ENCODE measurements around the gene GIMAP1. TPM values are rescaled to one million over a fixed set of nuclear protein-coding genes. Genes with fewer than 3 reads are reported as not detected.

The GIMAP1 gene
- total and polyA plus RNA-seq, 7 donors: 1.6 to 10.3 (median 5.0) TPM

DNA sequence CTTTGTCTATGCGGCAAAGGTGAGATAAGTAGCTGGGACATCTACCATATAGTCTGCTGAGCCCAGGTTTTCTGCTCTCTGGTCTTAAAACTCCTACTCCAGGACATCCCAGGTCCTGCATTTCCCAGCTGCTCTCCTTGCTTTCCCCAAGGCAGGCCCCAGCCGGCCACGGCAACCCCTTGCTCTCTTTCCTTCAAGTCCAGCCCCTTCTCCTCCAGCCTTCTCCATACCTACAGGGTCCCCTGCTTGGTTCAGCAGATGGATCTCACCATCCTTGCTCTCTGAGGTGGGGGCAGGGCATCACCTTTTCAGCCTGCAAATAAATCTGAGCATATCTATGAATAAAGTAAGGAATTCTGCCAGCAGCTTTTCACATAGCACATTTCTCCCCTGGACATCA lies 29.5 kb downstream of the GIMAP1 start:
- Histone ChIP-seq H3K4me1 (peaks cover 0 to 23% (median 12%) of the 10 kb centered on the region in 4 donors), H3K27ac (no peak overlapping the region), H3K36me3 (no peaks in the 10 kb centered on the region), H3K4me3 (no peak overlapping the region), H3K9me3 (no peaks in the 10 kb centered on the region), H3K27me3 (no peaks in the 10 kb centered on the region)
- WGBS, 2 donors: 83 to 90% methylated on average over 3 of the region's 3 CpGs
- intact Hi-C loops (cut with DNase I): no loop called here
- no peak for TF ChIP-seq POLR2AphosphoS5 (IDR thresholded peaks at IDR 0.05)
- TF ChIP-seq, protein P1, sequence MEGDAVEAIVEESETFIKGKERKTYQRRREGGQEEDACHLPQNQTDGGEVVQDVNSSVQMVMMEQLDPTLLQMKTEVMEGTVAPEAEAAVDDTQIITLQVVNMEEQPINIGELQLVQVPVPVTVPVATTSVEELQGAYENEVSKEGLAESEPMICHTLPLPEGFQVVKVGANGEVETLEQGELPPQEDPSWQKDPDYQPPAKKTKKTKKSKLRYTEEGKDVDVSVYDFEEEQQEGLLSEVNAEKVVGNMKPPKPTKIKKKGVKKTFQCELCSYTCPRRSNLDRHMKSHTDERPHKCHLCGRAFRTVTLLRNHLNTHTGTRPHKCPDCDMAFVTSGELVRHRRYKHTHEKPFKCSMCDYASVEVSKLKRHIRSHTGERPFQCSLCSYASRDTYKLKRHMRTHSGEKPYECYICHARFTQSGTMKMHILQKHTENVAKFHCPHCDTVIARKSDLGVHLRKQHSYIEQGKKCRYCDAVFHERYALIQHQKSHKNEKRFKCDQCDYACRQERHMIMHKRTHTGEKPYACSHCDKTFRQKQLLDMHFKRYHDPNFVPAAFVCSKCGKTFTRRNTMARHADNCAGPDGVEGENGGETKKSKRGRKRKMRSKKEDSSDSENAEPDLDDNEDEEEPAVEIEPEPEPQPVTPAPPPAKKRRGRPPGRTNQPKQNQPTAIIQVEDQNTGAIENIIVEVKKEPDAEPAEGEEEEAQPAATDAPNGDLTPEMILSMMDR (IDR thresholded peaks at IDR 0.05): no peak
- no peak for TF ChIP-seq EP300 (IDR thresholded peaks at IDR 0.05)
- TF ChIP-seq POLR2A (IDR thresholded peaks at IDR 0.05): no peak
- DNase-seq: no peak

DNA sequence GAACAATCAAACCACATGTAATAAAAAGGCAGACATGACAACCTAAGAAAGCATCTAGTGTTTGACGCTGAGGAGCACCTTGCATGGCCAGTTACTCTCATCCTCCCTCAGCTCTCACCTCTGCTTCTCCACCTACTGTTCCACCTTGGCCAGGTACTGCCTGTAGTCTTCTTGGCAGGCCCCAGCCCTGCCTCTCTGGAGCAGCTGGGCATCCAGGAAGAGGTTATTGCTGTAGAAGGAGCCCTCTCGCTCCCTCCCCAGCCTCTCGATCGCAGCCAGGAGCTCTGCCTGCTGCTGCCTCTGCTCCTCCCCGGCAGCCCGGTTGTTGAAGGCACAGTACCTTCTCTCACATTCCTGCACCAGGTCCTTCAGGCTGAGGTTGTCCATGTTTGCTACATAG lies 30.5 kb downstream of the GIMAP1 start:
- DNase-seq: no peak
- intact Hi-C loops (cut with DNase I): no loop called here
- WGBS, 2 donors: 82 to 84% methylated on average over 6 of the region's 6 CpGs
- Histone ChIP-seq H3K9me3 (no peaks in the 10 kb centered on the region), H3K4me1 (peaks cover 0 to 31% (median 12%) of the 10 kb centered on the region in 4 donors), H3K27me3 (no peaks in the 10 kb centered on the region), H3K4me3 (no peak overlapping the region), H3K36me3 (no peaks in the 10 kb centered on the region), H3K27ac (no peak overlapping the region)
- TF ChIP-seq EP300 (IDR thresholded peaks at IDR 0.05) (no peak), POLR2A (IDR thresholded peaks at IDR 0.05) (no peak), POLR2AphosphoS5 (IDR thresholded peaks at IDR 0.05) (no peak)
- TF ChIP-seq, protein P1 (IDR thresholded peaks at IDR 0.05): no peak

DNA sequence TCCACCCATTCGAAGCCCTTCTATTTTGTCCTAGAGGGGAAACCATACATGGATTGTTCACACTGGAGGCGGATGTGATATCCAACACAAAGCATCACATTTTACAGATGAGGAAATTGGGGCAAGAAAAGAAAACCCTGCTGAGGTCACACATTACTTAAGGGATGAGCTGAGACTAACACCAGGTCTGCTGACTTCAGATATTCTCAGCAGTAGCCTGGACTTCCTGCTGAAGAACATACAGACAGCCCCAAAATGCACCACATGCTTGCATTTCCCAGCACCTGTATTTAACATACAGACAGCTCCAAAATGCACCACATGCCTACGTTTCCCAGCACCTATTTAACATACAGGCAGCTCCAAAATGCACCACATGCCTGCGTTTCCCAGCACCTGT lies 32.0 kb downstream of the GIMAP1 start:
- Histone ChIP-seq H3K4me3 (no peak overlapping the region), H3K27me3 (no peaks in the 10 kb centered on the region), H3K36me3 (no peaks in the 10 kb centered on the region), H3K9me3 (no peaks in the 10 kb centered on the region), H3K4me1 (peaks cover 0 to 21% (median 5%) of the 10 kb centered on the region in 4 donors), H3K27ac (no peak overlapping the region)
- intact Hi-C loops (cut with DNase I): no loop called here
- no peak for DNase-seq
- TF ChIP-seq POLR2A (IDR thresholded peaks at IDR 0.05) (no peak), EP300 (IDR thresholded peaks at IDR 0.05) (no peak), POLR2AphosphoS5 (IDR thresholded peaks at IDR 0.05) (no peak)
- TF ChIP-seq, protein P1 (IDR thresholded peaks at IDR 0.05): no peak
- WGBS, 2 donors: 78 to 79% methylated on average over 4 of the region's 4 CpGs

DNA sequence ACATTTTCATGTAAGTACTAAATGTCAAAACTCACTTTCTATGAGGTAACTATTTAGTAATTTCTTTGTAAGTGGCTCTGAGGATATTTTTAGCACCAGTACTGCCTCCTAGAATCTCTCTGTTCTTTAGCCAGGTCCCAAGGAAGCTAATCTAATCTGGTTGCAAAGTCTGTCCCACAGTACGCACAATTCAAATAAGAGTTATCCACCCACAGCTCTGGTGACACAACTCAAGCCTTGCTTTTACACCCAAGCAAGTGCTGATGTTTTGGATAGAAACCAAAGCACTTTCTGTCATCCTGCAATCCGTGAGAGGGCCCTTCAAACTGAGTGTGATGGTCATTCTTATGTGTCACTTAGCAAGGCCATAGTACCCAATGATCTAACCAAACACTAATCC lies 35.3 kb downstream of the GIMAP1 start:
- DNase-seq: no peak
- Histone ChIP-seq H3K27me3 (no peaks in the 10 kb centered on the region), H3K4me1 (peaks cover 0 to 10% (median 2%) of the 10 kb centered on the region in 4 donors), H3K36me3 (no peaks in the 10 kb centered on the region), H3K27ac (no peak overlapping the region), H3K9me3 (no peaks in the 10 kb centered on the region), H3K4me3 (no peak overlapping the region)
- no peak for TF ChIP-seq POLR2AphosphoS5 (IDR thresholded peaks at IDR 0.05)
- no peak for TF ChIP-seq EP300 (IDR thresholded peaks at IDR 0.05)
- intact Hi-C loops (cut with DNase I): no loop called here
- WGBS, 2 donors: 73 to 82% methylated on average over 2 of the region's 2 CpGs

DNA sequence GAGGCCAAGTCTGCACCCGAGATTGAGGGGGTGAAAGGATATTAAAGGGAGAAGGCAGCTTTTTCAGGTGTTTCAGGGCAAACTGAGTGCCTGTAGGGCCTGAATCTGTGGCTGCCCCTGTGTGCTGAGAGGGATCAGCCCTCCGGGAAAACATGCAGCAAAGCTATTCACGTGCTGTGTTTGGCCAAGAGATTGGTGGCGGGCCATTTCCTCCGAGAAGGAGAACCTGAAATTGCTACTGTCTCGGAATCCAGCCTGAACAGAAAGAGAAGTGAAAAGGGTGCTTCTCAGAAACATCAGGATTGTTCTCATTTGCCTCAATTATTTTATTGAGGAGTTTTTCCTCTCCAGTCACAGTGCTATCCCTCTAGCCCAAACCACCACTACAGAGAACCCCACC lies 36.8 kb downstream of the GIMAP1 start:
- H3K27me3 ChIP-seq: no peaks in the 10 kb centered on the region
- intact Hi-C loops (cut with DNase I): no loop called here
- WGBS, 2 donors: 67 to 90% methylated on average over 6 of the region's 6 CpGs
- peaks cover 0 to 10% (median 2%) of the 10 kb centered on the region in 4 donors for H3K4me1 ChIP-seq
- H3K4me3 ChIP-seq: no peak overlapping the region
- no peak overlapping the region for H3K27ac ChIP-seq
- DNase-seq: no peak
- TF ChIP-seq POLR2A (IDR thresholded peaks at IDR 0.05) (no peak), EP300 (IDR thresholded peaks at IDR 0.05) (no peak)
- no peaks in the 10 kb centered on the region for H3K36me3 ChIP-seq
- no peaks in the 10 kb centered on the region for H3K9me3 ChIP-seq

Data from sigmoid colon (tissue), 7 donors.